ENCODE measurements around the gene DRD2. TPM values are rescaled to one million over a fixed set of nuclear protein-coding genes. Genes with fewer than 3 reads are reported as not detected.
A peak's percentile ranks its signal among the peaks of the same experiment; 100 is the strongest.

Gene DRD2
- total and polyA plus RNA-seq, 2 experiments from 2014 or later = 0.07 to 0.24 TPM

DNA sequence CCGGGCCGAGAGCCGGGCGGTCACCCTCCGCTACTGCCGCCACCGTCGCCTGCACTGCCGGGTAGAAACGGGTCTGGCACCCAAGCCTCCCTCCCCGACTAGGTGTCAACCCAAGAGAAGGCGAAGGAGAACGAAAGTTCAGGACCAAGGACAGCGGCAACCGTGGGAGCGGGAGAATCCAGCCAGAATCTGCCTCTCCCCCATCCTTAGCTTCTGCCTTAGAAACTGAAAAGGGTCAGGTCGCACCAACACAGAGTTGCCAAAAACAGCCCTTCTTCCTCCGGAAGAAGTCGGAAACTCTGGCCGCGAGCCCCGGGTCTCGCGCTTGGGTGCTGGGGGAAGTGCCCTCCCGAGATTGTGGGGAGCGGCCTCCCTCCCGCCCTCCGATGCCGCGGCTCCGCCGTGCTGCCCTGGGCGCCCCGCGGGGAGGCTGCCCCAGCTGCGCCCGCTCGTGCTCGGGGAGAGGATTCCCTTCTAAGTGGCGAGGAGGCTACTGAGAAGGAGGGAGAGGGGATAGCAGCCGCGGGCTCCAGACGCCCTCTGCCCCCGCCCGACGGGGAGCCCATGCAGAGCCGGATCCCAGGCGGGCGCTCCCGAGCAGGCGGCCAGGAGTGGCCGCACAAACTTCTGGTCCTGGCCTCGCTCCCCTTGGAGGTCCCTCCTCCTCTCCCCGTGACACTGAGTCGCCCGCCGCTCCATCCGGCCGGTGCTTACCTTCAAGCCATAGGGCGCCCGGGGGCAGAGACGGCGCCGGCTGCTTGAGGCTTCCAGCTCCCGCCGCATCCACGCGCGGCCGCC lies 637 bp downstream of the DRD2 start:
- peaks cover 59% of the 10 kb centered on the region for H3K27me3 ChIP-seq
- peaks cover 4% of the 10 kb centered on the region for H3K4me1 ChIP-seq (ENCODE audit: low read depth)
- H3K27ac ChIP-seq = no peak overlapping the region

DNA sequence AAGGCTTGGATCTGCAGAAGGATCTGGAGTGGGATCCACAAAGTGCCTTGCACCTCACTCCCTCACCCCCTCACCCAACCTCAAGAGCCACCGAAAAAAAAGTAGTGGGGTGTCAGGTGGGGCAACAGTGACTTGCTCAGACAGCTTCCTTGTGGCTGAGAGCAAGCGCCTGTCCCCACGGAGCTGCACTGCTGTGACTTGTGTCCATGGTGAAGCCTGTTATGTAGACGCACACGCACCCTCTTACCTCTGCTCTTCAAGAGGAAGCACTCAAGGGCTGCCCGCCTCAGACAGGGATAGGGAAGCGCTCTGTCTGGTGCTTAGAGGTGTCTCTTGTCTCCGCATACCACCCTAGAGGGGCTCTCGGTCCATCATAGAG lies 1.2 kb downstream of the DRD2 start:
- peaks cover 4% of the 10 kb centered on the region for H3K4me1 ChIP-seq (ENCODE audit: low read depth)

More for the DNA sequence above, 637 bp downstream of the DRD2 start:
- Histone ChIP-seq H3K36me3 (no peaks in the 10 kb centered on the region), H3K4me3 (peak overlapping the region; percentile 27), H3K9me3 (ENCODE audit: low read depth) (no peaks in the 10 kb centered on the region)
- TF ChIP-seq, protein P1, sequence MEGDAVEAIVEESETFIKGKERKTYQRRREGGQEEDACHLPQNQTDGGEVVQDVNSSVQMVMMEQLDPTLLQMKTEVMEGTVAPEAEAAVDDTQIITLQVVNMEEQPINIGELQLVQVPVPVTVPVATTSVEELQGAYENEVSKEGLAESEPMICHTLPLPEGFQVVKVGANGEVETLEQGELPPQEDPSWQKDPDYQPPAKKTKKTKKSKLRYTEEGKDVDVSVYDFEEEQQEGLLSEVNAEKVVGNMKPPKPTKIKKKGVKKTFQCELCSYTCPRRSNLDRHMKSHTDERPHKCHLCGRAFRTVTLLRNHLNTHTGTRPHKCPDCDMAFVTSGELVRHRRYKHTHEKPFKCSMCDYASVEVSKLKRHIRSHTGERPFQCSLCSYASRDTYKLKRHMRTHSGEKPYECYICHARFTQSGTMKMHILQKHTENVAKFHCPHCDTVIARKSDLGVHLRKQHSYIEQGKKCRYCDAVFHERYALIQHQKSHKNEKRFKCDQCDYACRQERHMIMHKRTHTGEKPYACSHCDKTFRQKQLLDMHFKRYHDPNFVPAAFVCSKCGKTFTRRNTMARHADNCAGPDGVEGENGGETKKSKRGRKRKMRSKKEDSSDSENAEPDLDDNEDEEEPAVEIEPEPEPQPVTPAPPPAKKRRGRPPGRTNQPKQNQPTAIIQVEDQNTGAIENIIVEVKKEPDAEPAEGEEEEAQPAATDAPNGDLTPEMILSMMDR (IDR thresholded peaks at IDR 0.05; ENCODE audit: low read depth, low read length) = no peak
- DNase-seq (ENCODE audit: low read depth in 1 of 2, low spot score in 1 of 2) = peak; percentile 88 to 96

DNA sequence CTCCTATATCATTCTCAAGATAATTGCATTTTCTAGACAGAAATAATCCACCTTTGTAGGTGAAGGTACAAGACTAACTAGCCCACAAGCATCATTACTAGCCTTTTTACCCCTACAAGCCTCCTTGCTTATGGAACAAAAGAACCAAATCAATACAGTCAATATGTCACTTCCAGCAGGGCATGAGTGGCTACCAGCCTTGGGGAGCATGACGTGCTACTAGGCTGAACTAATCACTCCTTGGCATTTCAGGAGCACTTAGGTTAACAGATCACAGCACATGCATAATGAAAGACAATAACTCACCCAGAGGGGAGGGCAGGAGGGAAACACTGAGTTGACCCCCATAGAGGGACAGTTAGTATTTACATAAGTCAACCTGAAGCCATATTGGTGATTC lies 2.7 kb downstream of the DRD2 start:
- H3K27ac ChIP-seq = no peak overlapping the region
- H3K4me3 ChIP-seq = no peak overlapping the region
- H3K4me1 ChIP-seq (ENCODE audit: low read depth) = peaks cover 4% of the 10 kb centered on the region
- H3K9me3 ChIP-seq (ENCODE audit: low read depth) = no peaks in the 10 kb centered on the region
- H3K27me3 ChIP-seq = peaks cover 45% of the 10 kb centered on the region
- H3K36me3 ChIP-seq = no peaks in the 10 kb centered on the region
- TF ChIP-seq, protein P1 (IDR thresholded peaks at IDR 0.05; ENCODE audit: low read depth, low read length) = no peak
- DNase-seq (ENCODE audit: low read depth in 1 of 2, low spot score in 1 of 2) = no peak

More for the DNA sequence above, 1.2 kb downstream of the DRD2 start:
- Histone ChIP-seq H3K9me3 (ENCODE audit: low read depth) (no peaks in the 10 kb centered on the region), H3K27ac (no peak overlapping the region), H3K4me3 (no peak overlapping the region), H3K36me3 (no peaks in the 10 kb centered on the region), H3K27me3 (peaks cover 53% of the 10 kb centered on the region)
- TF ChIP-seq, protein P1 (IDR thresholded peaks at IDR 0.05; ENCODE audit: low read depth, low read length) = no peak
- no peak for DNase-seq (ENCODE audit: low read depth in 1 of 2, low spot score in 1 of 2)

DNA sequence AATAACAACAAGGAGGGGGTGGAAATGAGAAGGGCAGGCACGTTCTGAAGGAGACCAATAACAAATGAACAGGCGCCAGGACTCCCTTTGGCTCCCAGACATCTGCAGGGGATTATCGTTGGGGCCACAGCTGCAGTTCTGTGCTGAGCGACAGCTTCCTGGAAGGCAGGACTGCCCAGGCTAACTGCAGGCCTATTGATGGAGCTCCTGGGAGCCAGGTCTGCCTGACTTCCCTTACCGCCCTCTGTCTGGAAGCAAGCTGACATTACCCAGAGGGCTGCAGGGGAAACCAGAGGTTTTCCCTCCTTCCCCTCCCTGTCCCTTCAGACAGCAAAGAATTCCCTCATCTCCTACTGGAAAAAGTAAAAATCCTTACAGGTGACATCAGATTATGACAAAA lies 5.0 kb downstream of the DRD2 start:
- H3K4me1 ChIP-seq (ENCODE audit: low read depth) = peaks cover 4% of the 10 kb centered on the region
- no peaks in the 10 kb centered on the region for H3K9me3 ChIP-seq (ENCODE audit: low read depth)
- no peak for DNase-seq (ENCODE audit: low read depth in 1 of 2, low spot score in 1 of 2)
- peaks cover 26% of the 10 kb centered on the region for H3K27me3 ChIP-seq
- no peaks in the 10 kb centered on the region for H3K36me3 ChIP-seq
- TF ChIP-seq, protein P1 (IDR thresholded peaks at IDR 0.05; ENCODE audit: low read depth, low read length) = no peak
- no peak overlapping the region for H3K27ac ChIP-seq
- H3K4me3 ChIP-seq = no peak overlapping the region

DNA sequence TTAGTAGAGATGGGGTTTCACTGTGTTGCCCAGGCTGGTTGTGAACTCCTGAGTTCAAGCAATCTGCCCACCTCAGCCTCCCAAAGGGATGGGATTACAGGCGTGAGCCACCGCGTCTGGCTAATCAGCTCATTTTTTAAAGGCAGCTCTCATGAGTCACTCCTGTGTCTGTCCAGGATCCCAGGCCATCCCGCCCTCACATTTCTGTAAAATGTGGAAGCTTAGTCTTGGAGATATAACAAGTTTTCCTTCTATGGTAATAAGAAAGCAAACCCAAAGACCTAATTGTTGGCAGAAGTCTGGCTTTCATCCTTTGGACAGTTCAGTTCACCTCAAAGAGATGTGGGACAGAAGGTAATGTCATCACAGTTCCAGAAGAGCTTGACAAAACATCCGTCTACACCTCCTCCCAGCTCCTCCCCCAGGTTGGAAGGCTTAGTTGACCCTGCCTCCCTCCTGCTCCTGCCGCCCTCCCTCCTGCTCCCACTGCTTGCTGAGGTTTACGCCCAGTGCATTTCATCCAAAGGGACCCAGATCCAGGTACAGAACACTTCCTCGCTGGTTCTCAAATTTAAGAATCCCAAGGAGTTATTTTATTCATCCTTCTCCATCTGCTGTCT lies 6.4 kb downstream of the DRD2 start:
- TF ChIP-seq, protein P1 (IDR thresholded peaks at IDR 0.05; ENCODE audit: low read depth, low read length) = no peak
- Histone ChIP-seq H3K36me3 (no peaks in the 10 kb centered on the region), H3K4me3 (no peak overlapping the region), H3K27ac (no peak overlapping the region), H3K9me3 (ENCODE audit: low read depth) (no peaks in the 10 kb centered on the region), H3K27me3 (peaks cover 15% of the 10 kb centered on the region), H3K4me1 (ENCODE audit: low read depth) (no peaks in the 10 kb centered on the region)
- peak in 1 of 2 donors; percentile 27 for DNase-seq (ENCODE audit: low read depth in 1 of 2, low spot score in 1 of 2)
